ENCODE results near the gene CD8A.
"Not testable (repeated sequence)": the region's sequence is repeated elsewhere in the genome, so short reads cannot be mapped to it uniquely, and the experiment has no call there.

CD8A gene

GRCh38 chr2:86775338-86775737, 15.4 kb downstream of the CD8A start:
- DNase-seq, result no peak

- no peak for DNase-seq
Measured at GRCh38 chr2:86774862-86775261, 15.9 kb downstream of the CD8A start.

- no peak for DNase-seq
Measured at GRCh38 chr2:86772611-86773010, 18.1 kb downstream of the CD8A start.

GRCh38 chr2:86770816-86771301, 19.9 kb downstream of the CD8A start:
- no peak for DNase-seq

- no peak for DNase-seq
Measured at GRCh38 chr2:86769838-86770237, 20.9 kb downstream of the CD8A start.

- DNase-seq, result no peak
Measured at GRCh38 chr2:86768189-86768949, 22.3 kb downstream of the CD8A start.

- no peak for DNase-seq
Measured at GRCh38 chr2:86765310-86765695, 25.4 kb downstream of the CD8A start.

GRCh38 chr2:86764661-86765309, 25.9 kb downstream of the CD8A start:
- peak in 1 of 2 donors; percentile 26 for DNase-seq

GRCh38 chr2:86760371-86760770, 30.3 kb downstream of the CD8A start:
- DNase-seq, result no peak

GRCh38 chr2:86758405-86758804, 32.3 kb downstream of the CD8A start:
- DNase-seq, result no peak

GRCh38 chr2:86753606-86754005, 37.1 kb downstream of the CD8A start:
- DNase-seq, result no peak

- DNase-seq, result no peak
Measured at GRCh38 chr2:86752934-86753333, 37.8 kb downstream of the CD8A start.

GRCh38 chr2:86751778-86752177, 38.9 kb downstream of the CD8A start:
- DNase-seq, result no peak

GRCh38 chr2:86750240-86750839, 40.4 kb downstream of the CD8A start:
- DNase-seq, result no peak

- DNase-seq, result peak in 1 of 2 donors; percentile 2
Measured at GRCh38 chr2:86747711-86748639, 42.7 kb downstream of the CD8A start.

GRCh38 chr2:86746939-86747338, 43.8 kb downstream of the CD8A start:
- DNase-seq, result no peak

- DNase-seq, result no peak
Measured at GRCh38 chr2:86744152-86744551, 46.6 kb downstream of the CD8A start.

- DNase-seq, result not testable (repeated sequence)
Measured at GRCh38 chr2:86741889-86742498, 48.7 kb downstream of the CD8A start.

- not testable (repeated sequence) for DNase-seq
Measured at GRCh38 chr2:86739889-86740288, 50.8 kb downstream of the CD8A start.

- DNase-seq, result not testable (repeated sequence)
Measured at GRCh38 chr2:86739485-86739884, 51.2 kb downstream of the CD8A start.

- not testable (repeated sequence) for DNase-seq
Measured at GRCh38 chr2:86734896-86735295, 55.8 kb downstream of the CD8A start.
